SK-N-SH (cell line): Measurements from ENCODE around the gene EPB41L4A. TPM values are rescaled to one million over a fixed set of nuclear protein-coding genes. Genes with fewer than 3 reads are reported as not detected.

Source experiments
- CTCF ChIA-PET: fragments of 300-600, 350-600 bp; formaldehyde crosslinking; extraction: SDS; loops from one replicate; lab custom pipeline; 2021; lab: Yijun Ruan, JAX
- POLR2A ChIA-PET: fragments of 350-600 bp; sonication (Branson Sonifier 250); formaldehyde crosslinking; extraction: SDS; loops from one replicate; lab custom pipeline; 2020; ENCODE audit warnings: antibody characterized with exemption, inconsistent platforms; lab: Yijun Ruan, JAX
- DNase-seq: peaks from one replicate; pipeline ENCODE4 v3.0.0; 2012
- H2AFZ ChIP-seq: fragments of 200-600 bp; sonication (generic); 2 replicates; pipeline ENCODE4 v1.8.1; 2016; ENCODE audit warnings: antibody characterized with exemption, mild to moderate bottlenecking, low read depth
- H3F3A ChIP-seq: fragments of 200-600 bp; sonication (generic); replicated peaks from 2 replicates; pipeline ENCODE3; 2016; ENCODE audit warnings: antibody characterized with exemption, mild to moderate bottlenecking; ENCODE audit not compliant: insufficient read depth
- H3K27ac ChIP-seq, 2 experiments: fragments of 200-500 bp in 1 of 2; fragments of 200-600 bp in 1 of 2; sonication (Bioruptor generic) in 1 of 2; sonication (generic), shearing (Covaris generic) in 1 of 2; 2 replicates each; pipeline versions ENCODE4 v1.5.1 to v1.6.1; 2014 to 2016; ENCODE audit warnings: low read depth in 2 of 2, inconsistent platforms in 1 of 2, low read length in 1 of 2, mild to moderate bottlenecking in 1 of 2, mixed read lengths in 1 of 2
- H3K27me3 ChIP-seq: fragments of 200-600 bp; sonication (generic), shearing (Covaris generic); 2 replicates; pipeline ENCODE4 v1.6.1; 2016; ENCODE audit warnings: mixed run types; ENCODE audit not compliant: insufficient read depth
- H3K36me3 ChIP-seq, 2 experiments: fragments of 200-500 bp in 1 of 2; fragments of 200-600 bp in 1 of 2; sonication (Bioruptor generic) in 1 of 2; sonication (generic) in 1 of 2; replicated peaks in 1 of 2; 2 replicates each; pipeline versions ENCODE3 to v1.5.1; 2014 to 2016; ENCODE audit warnings: low read length in 1 of 2, mild to moderate bottlenecking in 1 of 2; ENCODE audit not compliant: insufficient read depth in 2 of 2, control insufficient read depth in 1 of 2
- H3K4me1 ChIP-seq, 2 experiments: fragments of 200-500 bp in 1 of 2; fragments of 200-600 bp in 1 of 2; sonication (Bioruptor generic) in 1 of 2; sonication (generic), shearing (Covaris generic) in 1 of 2; 2 replicates each; pipeline versions ENCODE4 v1.5.1 to v1.6.1; 2014 to 2016; ENCODE audit warnings: low read depth in 1 of 2, low read length in 1 of 2, mixed run types in 1 of 2; ENCODE audit not compliant: insufficient read depth in 2 of 2, control insufficient read depth in 1 of 2
- H3K4me2 ChIP-seq: fragments of 200-600 bp; sonication (generic), shearing (Covaris generic); 2 replicates; pipeline ENCODE4 v1.6.1; 2017; ENCODE audit warnings: mixed run types
- H3K4me3 ChIP-seq, 2 experiments: fragments of 200-500 bp in 1 of 2; fragments of 200-600 bp in 1 of 2; sonication (Bioruptor generic) in 1 of 2; sonication (generic), shearing (Covaris generic) in 1 of 2; 2 replicates each; pipeline versions ENCODE4 v1.5.1 to v1.8.1; 2014 to 2016; ENCODE audit warnings: low read depth in 2 of 2, inconsistent platforms in 1 of 2, low read length in 1 of 2, mild to moderate bottlenecking in 1 of 2, mixed read lengths in 1 of 2, moderate library complexity in 1 of 2
- H3K79me2 ChIP-seq: fragments of 200-600 bp; sonication (generic); 2 replicates; pipeline ENCODE4 v1.8.1; 2017; ENCODE audit warnings: mild to moderate bottlenecking; ENCODE audit not compliant: insufficient read depth
- H3K9ac ChIP-seq: fragments of 200-600 bp; sonication (generic); 2 replicates; pipeline ENCODE4 v1.6.1; 2017; ENCODE audit warnings: mixed run types
- H3K9me2 ChIP-seq: fragments of 200-600 bp; sonication (generic); 2 replicates; pipeline ENCODE4 v1.6.1; 2017; ENCODE audit warnings: mixed run types
- H3K9me3 ChIP-seq: fragments of 200-600 bp; sonication (generic); 2 replicates; pipeline ENCODE4 v1.6.1; 2017; ENCODE audit warnings: mixed run types, mild to moderate bottlenecking, moderate library complexity
- H4K20me1 ChIP-seq: fragments of 200-600 bp; sonication (generic); 2 replicates; pipeline ENCODE4 v1.6.1; 2017; ENCODE audit warnings: mild to moderate bottlenecking, mixed run types; ENCODE audit not compliant: insufficient read depth
- ELF1 ChIP-seq: IDR thresholded peaks from 2 replicates; pipeline ENCODE4 v1.4.0; 2012
- EP300 ChIP-seq, 2 experiments: IDR thresholded peaks; 2 replicates each; pipeline versions ENCODE4 v1.4.0 to v1.6.1; 2012; ENCODE audit warnings: borderline replicate concordance in 1 of 2, low read depth in 1 of 2, low read length in 1 of 2
- FOSL2 ChIP-seq: IDR thresholded peaks from 2 replicates; pipeline ENCODE4 v1.4.0; 2012; ENCODE audit warnings: low read depth, mild to moderate bottlenecking, moderate library complexity, borderline replicate concordance
- FOXM1 ChIP-seq: IDR thresholded peaks from 2 replicates; pipeline ENCODE4 v1.4.0; 2012; ENCODE audit warnings: low read depth, mild to moderate bottlenecking
- GABPA ChIP-seq: IDR thresholded peaks from 2 replicates; pipeline ENCODE4 v1.4.0; 2012; ENCODE audit warnings: low read depth, mild to moderate bottlenecking
- JUND ChIP-seq: IDR thresholded peaks from 2 replicates; pipeline ENCODE4 v1.4.0; 2012
- NRF1 ChIP-seq: IDR thresholded peaks from 2 replicates; pipeline ENCODE4 v1.6.1; 2012; ENCODE audit warnings: low read depth, mild to moderate bottlenecking, low read length
- RAD21 ChIP-seq: IDR thresholded peaks from 2 replicates; pipeline ENCODE4 v1.6.1; 2012; ENCODE audit warnings: mild to moderate bottlenecking, low read length
- RCOR1 ChIP-seq: fragments of 150-350 bp; IDR thresholded peaks from 2 replicates; pipeline ENCODE4 v1.6.1; 2017; ENCODE audit warnings: antibody characterized with exemption, low read length
- RFX5 ChIP-seq: IDR thresholded peaks from 2 replicates; pipeline ENCODE4 v1.6.1; 2012; ENCODE audit warnings: mild to moderate bottlenecking, improper control_type of control experiment, low read length
- RXRA ChIP-seq: IDR thresholded peaks from 2 replicates; pipeline ENCODE4 v1.4.0; 2012; ENCODE audit warnings: low read depth, mild to moderate bottlenecking, borderline replicate concordance
- SIN3A ChIP-seq: IDR thresholded peaks from 2 replicates; pipeline ENCODE4 v1.6.1; 2012; ENCODE audit warnings: low read depth, mild to moderate bottlenecking, low read length, moderate library complexity, borderline replicate concordance
- TCF12 ChIP-seq: IDR thresholded peaks from 2 replicates; pipeline ENCODE4 v1.4.0; 2012
- WGBS: methylation state at CpG from one replicate; pipeline ENCODE4 v1.1.6; 2017; ENCODE audit warnings: low lambda C conversion rate; 5-methylcytosine and 5-hydroxymethylcytosine counted together
- polyA plus RNA-seq, 3 experiments: library from polyadenylated mRNA; depleted of rRNA; stranded (reverse); fragments of >200 nt; gene quantifications; 2 replicates each; pipeline ENCODE4 v1.2.3, GENCODE V29; 2012
- TF ChIP-seq, protein P1 (sequence below): IDR thresholded peaks from 2 replicates; pipeline ENCODE4 v1.4.0; 2012; ENCODE audit warnings: low read depth
- TF ChIP-seq, protein P2 (sequence below): IDR thresholded peaks from 2 replicates; pipeline ENCODE4 v1.4.0; 2012; ENCODE audit warnings: low read depth, borderline replicate concordance
- TF ChIP-seq, protein P3 (sequence below): IDR thresholded peaks from 2 replicates; pipeline ENCODE4 v1.4.0; 2012; ENCODE audit warnings: low read depth, borderline replicate concordance
- TF ChIP-seq, protein P4 (sequence below): fragments of 150-350 bp; IDR thresholded peaks from 2 replicates; pipeline ENCODE4 v1.6.1; 2017; ENCODE audit warnings: antibody characterized with exemption, low read length, low read depth, borderline replicate concordance
- TF ChIP-seq, protein P5 (sequence below): IDR thresholded peaks from 2 replicates; pipeline ENCODE4; 2012

The EPB41L4A gene
- polyA plus RNA-seq, 1 of the 3 experiments (the other 2 are of a cell fraction): 0.07 TPM

DNA sequence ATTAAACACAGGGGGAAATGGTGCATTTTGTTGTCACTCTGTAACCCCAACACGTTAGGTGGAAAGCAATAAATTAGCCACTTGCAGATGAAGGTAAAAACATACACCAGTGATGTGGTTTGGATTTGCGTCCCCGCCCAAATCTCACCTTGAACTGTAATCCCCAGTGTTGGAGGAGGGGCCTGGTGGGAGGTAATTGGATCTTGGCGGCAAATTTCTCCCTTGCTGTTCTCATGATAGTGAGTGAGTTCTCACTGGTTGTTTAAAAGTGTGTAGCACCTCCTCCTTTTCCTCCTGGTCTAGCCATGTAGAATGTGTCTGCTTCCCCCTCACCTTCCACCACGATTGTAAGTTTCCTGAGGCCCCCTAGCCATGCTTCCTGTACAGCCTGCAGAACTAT lies 17.2 kb downstream of the EPB41L4A start:
- no peak overlapping the region for H3K4me2 ChIP-seq
- no peaks in the 10 kb centered on the region for H3K9me3 ChIP-seq
- no peaks in the 10 kb centered on the region for H3K27me3 ChIP-seq
- ChIA-PET POLR2A (no interaction called here), CTCF (no interaction called here)
- H3K79me2 ChIP-seq: no peaks in the 10 kb centered on the region
- no peak overlapping the region for H3K27ac ChIP-seq
- H3K4me3 ChIP-seq: no peak overlapping the region
- no peaks in the 10 kb centered on the region for H3F3A ChIP-seq
- WGBS: 68% methylated on average over 5 of the region's 5 CpGs
- no peak overlapping the region for H3K9ac ChIP-seq
- H3K9me2 ChIP-seq: no peaks in the 10 kb centered on the region
- H2AFZ ChIP-seq: no peak overlapping the region
- H4K20me1 ChIP-seq: no peaks in the 10 kb centered on the region
- no peaks in the 10 kb centered on the region; a peak in 1 of 4 replicates for H3K4me1 ChIP-seq
- no peaks in the 10 kb centered on the region for H3K36me3 ChIP-seq
- no peak for DNase-seq
- TF ChIP-seq RXRA (no peak), ELF1 (no peak), FOSL2 (no peak), JUND (no peak), RAD21 (no peak), NRF1 (no peak), RFX5 (no peak), SIN3A (no peak), FOXM1 (no peak), RCOR1 (no peak), TCF12 (no peak)
- TF ChIP-seq, protein P1, sequence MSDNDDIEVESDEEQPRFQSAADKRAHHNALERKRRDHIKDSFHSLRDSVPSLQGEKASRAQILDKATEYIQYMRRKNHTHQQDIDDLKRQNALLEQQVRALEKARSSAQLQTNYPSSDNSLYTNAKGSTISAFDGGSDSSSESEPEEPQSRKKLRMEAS: no peak
- TF ChIP-seq, protein P2, sequence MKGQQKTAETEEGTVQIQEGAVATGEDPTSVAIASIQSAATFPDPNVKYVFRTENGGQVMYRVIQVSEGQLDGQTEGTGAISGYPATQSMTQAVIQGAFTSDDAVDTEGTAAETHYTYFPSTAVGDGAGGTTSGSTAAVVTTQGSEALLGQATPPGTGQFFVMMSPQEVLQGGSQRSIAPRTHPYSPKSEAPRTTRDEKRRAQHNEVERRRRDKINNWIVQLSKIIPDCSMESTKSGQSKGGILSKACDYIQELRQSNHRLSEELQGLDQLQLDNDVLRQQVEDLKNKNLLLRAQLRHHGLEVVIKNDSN: no peak

DNA sequence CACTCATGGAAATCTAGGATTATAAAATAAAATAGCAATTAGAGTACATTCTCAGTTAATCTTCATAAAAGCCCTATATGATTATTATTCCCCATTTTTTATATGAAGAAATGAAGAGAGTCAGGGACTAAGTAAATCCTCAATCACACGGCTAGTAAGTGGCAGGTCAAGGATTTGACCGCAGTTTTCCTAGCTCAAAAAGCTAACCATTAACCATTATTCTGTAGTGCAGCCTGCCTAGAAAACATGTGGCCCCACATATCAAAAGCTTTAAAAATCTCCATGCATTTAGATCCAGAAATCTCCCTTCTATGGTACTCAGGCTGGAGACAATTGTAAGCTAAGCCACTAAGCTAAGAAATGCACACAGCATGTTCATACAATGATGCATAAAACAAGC lies 21.4 kb downstream of the EPB41L4A start:
- no peak for DNase-seq
- no peak overlapping the region for H3K4me2 ChIP-seq
- H3K9me2 ChIP-seq: no peaks in the 10 kb centered on the region
- H3K4me1 ChIP-seq: no peaks in the 10 kb centered on the region
- POLR2A ChIA-PET: no interaction called here
- TF ChIP-seq EP300 (IDR thresholded peaks at IDR 0.05; ENCODE audit: borderline replicate concordance in 1 of 2, low read depth in 1 of 2, low read length in 1 of 2) (no peak), JUND (no peak), GABPA (no peak)
- TF ChIP-seq, protein P3, sequence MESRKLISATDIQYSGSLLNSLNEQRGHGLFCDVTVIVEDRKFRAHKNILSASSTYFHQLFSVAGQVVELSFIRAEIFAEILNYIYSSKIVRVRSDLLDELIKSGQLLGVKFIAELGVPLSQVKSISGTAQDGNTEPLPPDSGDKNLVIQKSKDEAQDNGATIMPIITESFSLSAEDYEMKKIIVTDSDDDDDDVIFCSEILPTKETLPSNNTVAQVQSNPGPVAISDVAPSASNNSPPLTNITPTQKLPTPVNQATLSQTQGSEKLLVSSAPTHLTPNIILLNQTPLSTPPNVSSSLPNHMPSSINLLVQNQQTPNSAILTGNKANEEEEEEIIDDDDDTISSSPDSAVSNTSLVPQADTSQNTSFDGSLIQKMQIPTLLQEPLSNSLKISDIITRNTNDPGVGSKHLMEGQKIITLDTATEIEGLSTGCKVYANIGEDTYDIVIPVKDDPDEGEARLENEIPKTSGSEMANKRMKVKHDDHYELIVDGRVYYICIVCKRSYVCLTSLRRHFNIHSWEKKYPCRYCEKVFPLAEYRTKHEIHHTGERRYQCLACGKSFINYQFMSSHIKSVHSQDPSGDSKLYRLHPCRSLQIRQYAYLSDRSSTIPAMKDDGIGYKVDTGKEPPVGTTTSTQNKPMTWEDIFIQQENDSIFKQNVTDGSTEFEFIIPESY: no peak
- TF ChIP-seq, protein P4, sequence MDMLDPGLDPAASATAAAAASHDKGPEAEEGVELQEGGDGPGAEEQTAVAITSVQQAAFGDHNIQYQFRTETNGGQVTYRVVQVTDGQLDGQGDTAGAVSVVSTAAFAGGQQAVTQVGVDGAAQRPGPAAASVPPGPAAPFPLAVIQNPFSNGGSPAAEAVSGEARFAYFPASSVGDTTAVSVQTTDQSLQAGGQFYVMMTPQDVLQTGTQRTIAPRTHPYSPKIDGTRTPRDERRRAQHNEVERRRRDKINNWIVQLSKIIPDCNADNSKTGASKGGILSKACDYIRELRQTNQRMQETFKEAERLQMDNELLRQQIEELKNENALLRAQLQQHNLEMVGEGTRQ: no peak
- TF ChIP-seq, protein P5, sequence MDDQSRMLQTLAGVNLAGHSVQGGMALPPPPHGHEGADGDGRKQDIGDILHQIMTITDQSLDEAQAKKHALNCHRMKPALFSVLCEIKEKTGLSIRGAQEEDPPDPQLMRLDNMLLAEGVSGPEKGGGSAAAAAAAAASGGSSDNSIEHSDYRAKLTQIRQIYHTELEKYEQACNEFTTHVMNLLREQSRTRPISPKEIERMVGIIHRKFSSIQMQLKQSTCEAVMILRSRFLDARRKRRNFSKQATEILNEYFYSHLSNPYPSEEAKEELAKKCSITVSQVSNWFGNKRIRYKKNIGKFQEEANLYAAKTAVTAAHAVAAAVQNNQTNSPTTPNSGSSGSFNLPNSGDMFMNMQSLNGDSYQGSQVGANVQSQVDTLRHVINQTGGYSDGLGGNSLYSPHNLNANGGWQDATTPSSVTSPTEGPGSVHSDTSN: no peak
- no peaks in the 10 kb centered on the region for H3K27me3 ChIP-seq
- no peak overlapping the region for H2AFZ ChIP-seq
- no peaks in the 10 kb centered on the region for H3K79me2 ChIP-seq
- no peaks in the 10 kb centered on the region for H3K9me3 ChIP-seq
- H3K36me3 ChIP-seq: no peaks in the 10 kb centered on the region
- 67% methylated on average over 2 of the region's 2 CpGs for WGBS
- H3F3A ChIP-seq: no peaks in the 10 kb centered on the region
- H3K27ac ChIP-seq: no peak overlapping the region
- CTCF ChIA-PET: no interaction called here
- no peak overlapping the region for H3K4me3 ChIP-seq
- H3K9ac ChIP-seq: no peak overlapping the region
- H4K20me1 ChIP-seq: no peaks in the 10 kb centered on the region
